MCF 10A (cell line): ENCODE results near the gene HSBP1. TPM values are rescaled to one million over a fixed set of nuclear protein-coding genes. Genes with fewer than 3 reads are reported as not detected.

Experiments
- BruUV-seq: library from RNA; stranded (reverse); fragments of 400-500 nt; replicated peaks from 2 replicates; lab custom pipeline; 2021; lab: Mats Ljungman, UMichigan
- CTCF ChIA-PET: fragments of 300-600 bp; sonication (Branson Sonifier 250); formaldehyde crosslinking; extraction: SDS; loops from one replicate; lab custom pipeline; 2021; ENCODE audit warnings: antibody characterized with exemption, inconsistent platforms; lab: Yijun Ruan, JAX
- POLR2A ChIA-PET: fragments of 300-600, 350-650 bp; sonication (Branson Sonifier 250); formaldehyde crosslinking; extraction: SDS; loops from one replicate; lab custom pipeline; 2020; ENCODE audit warnings: antibody characterized with exemption, inconsistent platforms; lab: Yijun Ruan, JAX
- DNase-seq: peaks from one replicate; pipeline ENCODE4 v3.0.0-alpha.2; 2018; ENCODE audit not compliant: unreplicated experiment
- H3K27ac Mint-ChIP-seq: one replicate; pipeline ENCODE4 v1.8.0; 2022; ENCODE audit warnings: mild to moderate bottlenecking, low read depth, mixed read lengths; ENCODE audit not compliant: unreplicated experiment
- H3K27me3 Mint-ChIP-seq: one replicate; pipeline ENCODE4 v1.8.0; 2022; ENCODE audit warnings: mixed read lengths; ENCODE audit not compliant: insufficient read depth, unreplicated experiment
- H3K36me3 Mint-ChIP-seq: one replicate; pipeline ENCODE4 v1.8.0; 2022; ENCODE audit warnings: mild to moderate bottlenecking, moderate library complexity, mixed read lengths; ENCODE audit not compliant: insufficient read depth, unreplicated experiment
- H3K4me1 Mint-ChIP-seq: one replicate; pipeline ENCODE4 v1.8.0; 2022; ENCODE audit warnings: mixed read lengths; ENCODE audit not compliant: insufficient read depth, unreplicated experiment
- H3K4me3 Mint-ChIP-seq: one replicate; pipeline ENCODE4 v1.8.0; 2022; ENCODE audit warnings: mild to moderate bottlenecking, moderate library complexity, mixed read lengths; ENCODE audit not compliant: unreplicated experiment
- H3K9me3 Mint-ChIP-seq: one replicate; pipeline ENCODE4 v1.8.0; 2022; ENCODE audit warnings: mixed read lengths; ENCODE audit not compliant: unreplicated experiment
- CTCF ChIP-seq: fragments of 200-600 bp; IDR thresholded peaks from one replicate; pipeline ENCODE4 v1.8.0; 2022; ENCODE audit warnings: antibody characterized with exemption, mild to moderate bottlenecking; ENCODE audit not compliant: unreplicated experiment
- intact Hi-C: fragments of 100-400 bp; cut with micrococcal nuclease; formaldehyde crosslinking; loops from 2 replicates; pipeline ENCODE4 v1.14.1; 2022
- total RNA-seq: library from RNA; stranded (reverse); gene quantifications from 2 replicates; pipeline ENCODE4 v1.2.3, GENCODE V29; 2022

HSBP1 gene
- total RNA-seq, 1 experiment from 2014 or later, result 101 TPM

GRCh38 chr16:83830091-83830768, 22.5 kb downstream of the HSBP1 start:
- no peaks in the 10 kb centered on the region for H3K36me3 Mint-ChIP-seq
- H3K27ac Mint-ChIP-seq, result no peak overlapping the region
- TF ChIP-seq CTCF, result no peak
- DNase-seq, result no peak
- POLR2A ChIA-PET, result no interaction called here
- H3K4me1 Mint-ChIP-seq, result peaks cover 8% of the 10 kb centered on the region
- intact Hi-C loops, result no loop called here
- no TSS peak for BruUV-seq
- no peak overlapping the region for H3K4me3 Mint-ChIP-seq
- CTCF ChIA-PET, result no interaction called here
- H3K9me3 Mint-ChIP-seq, result no peaks in the 10 kb centered on the region
- H3K27me3 Mint-ChIP-seq, result no peaks in the 10 kb centered on the region

- no TSS peak for BruUV-seq
- H3K36me3 Mint-ChIP-seq, result no peaks in the 10 kb centered on the region
- ChIA-PET CTCF (no interaction called here), POLR2A (interaction anchor here (0.7 kb wide), 1 partner anchor 49 kb away, joined by 3 read pairs; no protein-coding TSS in a partner anchor)
- no peak overlapping the region for H3K27ac Mint-ChIP-seq
- no peaks in the 10 kb centered on the region for H3K9me3 Mint-ChIP-seq
- TF ChIP-seq CTCF, result no peak
- no peak for DNase-seq
- peaks cover 5% of the 10 kb centered on the region for H3K4me1 Mint-ChIP-seq
- H3K4me3 Mint-ChIP-seq, result no peak overlapping the region
- intact Hi-C loops, result no loop called here
- H3K27me3 Mint-ChIP-seq, result no peaks in the 10 kb centered on the region
Observed at GRCh38 chr16:83830769-83831455, 23.1 kb downstream of the HSBP1 start.

GRCh38 chr16:83831456-83831987, 23.7 kb downstream of the HSBP1 start:
- intact Hi-C loops, result no loop called here
- Mint-ChIP-seq H3K36me3 (no peaks in the 10 kb centered on the region), H3K4me1 (peaks cover 4% of the 10 kb centered on the region), H3K27ac (no peak overlapping the region), H3K27me3 (no peaks in the 10 kb centered on the region), H3K4me3 (no peak overlapping the region), H3K9me3 (no peaks in the 10 kb centered on the region)
- ChIA-PET POLR2A (interaction anchor here (0.7 kb wide), 1 partner anchor 48 kb away, joined by 3 read pairs; no protein-coding TSS in a partner anchor), CTCF (interaction anchor here (0.7 kb wide), 1 partner anchor 51 kb away, joined by 3 read pairs; no protein-coding TSS in a partner anchor)
- no peak for TF ChIP-seq CTCF
- no TSS peak for BruUV-seq
- DNase-seq, result no peak

- ChIA-PET POLR2A (interaction anchor here (1.3 kb wide), 1 partner anchor 14 kb away, joined by 4 read pairs; no protein-coding TSS in a partner anchor), CTCF (no interaction called here)
- Mint-ChIP-seq H3K27me3 (peaks cover 12% of the 10 kb centered on the region), H3K9me3 (no peaks in the 10 kb centered on the region), H3K4me1 (peaks cover 4% of the 10 kb centered on the region), H3K36me3 (no peaks in the 10 kb centered on the region), H3K4me3 (no peak overlapping the region), H3K27ac (no peak overlapping the region)
- no TSS peak for BruUV-seq
- intact Hi-C loops, result no loop called here
- no peak for DNase-seq
- TF ChIP-seq CTCF, result no peak
Observed at GRCh38 chr16:83833921-83834320, 26.1 kb downstream of the HSBP1 start.
